Mammary epithelial cell (primary cell): ENCODE results near the gene THRAP3.

Experiments used
- EZH2 ChIP-seq: IDR thresholded peaks from 2 replicates; pipeline ENCODE4 v1.6.1; 2012; ENCODE audit warnings: low read length, inconsistent platforms, borderline replicate concordance
- TF ChIP-seq, protein P1 (sequence below), 2 donors: IDR thresholded peaks in 1 of 2; conservative IDR thresholded peaks in 1 of 2; 2 replicates each; pipeline ENCODE4 v1.5.1; 2011 to 2012; ENCODE audit warnings: inconsistent platforms in 2 of 2, low read length in 2 of 2, mild to moderate bottlenecking in 2 of 2, control low read depth in 1 of 2, low read depth in 1 of 2; ENCODE audit not compliant: insufficient read depth in 1 of 2; ENCODE audit errors: extremely low read depth in 1 of 2

DNA sequence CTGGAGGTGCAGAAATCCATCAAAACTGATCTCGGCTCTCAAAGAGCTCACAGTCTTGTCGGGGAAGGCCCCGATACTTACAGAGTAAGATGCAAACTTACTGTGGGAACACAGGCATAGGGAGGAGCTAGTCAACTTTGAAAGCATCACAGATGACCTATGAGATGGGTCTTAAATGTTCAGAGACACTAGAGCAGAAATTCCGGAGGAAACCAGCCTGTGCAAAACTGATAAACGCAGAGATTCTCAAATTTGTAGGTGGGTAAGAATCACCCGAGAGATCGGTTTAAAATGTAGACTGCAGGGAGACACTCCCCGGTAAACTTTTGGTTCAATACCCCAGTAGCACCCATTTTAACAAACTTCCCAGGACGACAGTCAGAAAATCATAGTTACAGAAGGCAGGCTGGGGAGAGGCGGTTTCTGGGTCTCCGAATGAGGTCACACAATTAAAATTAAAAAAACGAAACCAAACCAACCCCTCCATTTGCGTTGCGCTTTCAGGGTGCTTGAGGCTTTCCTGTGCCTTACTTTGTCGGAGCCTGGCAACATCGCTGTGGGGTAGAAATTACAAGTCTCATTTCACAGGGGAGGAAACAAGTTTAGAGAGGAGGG, 755 bp upstream of the THRAP3 start:
- TF ChIP-seq, protein P1, sequence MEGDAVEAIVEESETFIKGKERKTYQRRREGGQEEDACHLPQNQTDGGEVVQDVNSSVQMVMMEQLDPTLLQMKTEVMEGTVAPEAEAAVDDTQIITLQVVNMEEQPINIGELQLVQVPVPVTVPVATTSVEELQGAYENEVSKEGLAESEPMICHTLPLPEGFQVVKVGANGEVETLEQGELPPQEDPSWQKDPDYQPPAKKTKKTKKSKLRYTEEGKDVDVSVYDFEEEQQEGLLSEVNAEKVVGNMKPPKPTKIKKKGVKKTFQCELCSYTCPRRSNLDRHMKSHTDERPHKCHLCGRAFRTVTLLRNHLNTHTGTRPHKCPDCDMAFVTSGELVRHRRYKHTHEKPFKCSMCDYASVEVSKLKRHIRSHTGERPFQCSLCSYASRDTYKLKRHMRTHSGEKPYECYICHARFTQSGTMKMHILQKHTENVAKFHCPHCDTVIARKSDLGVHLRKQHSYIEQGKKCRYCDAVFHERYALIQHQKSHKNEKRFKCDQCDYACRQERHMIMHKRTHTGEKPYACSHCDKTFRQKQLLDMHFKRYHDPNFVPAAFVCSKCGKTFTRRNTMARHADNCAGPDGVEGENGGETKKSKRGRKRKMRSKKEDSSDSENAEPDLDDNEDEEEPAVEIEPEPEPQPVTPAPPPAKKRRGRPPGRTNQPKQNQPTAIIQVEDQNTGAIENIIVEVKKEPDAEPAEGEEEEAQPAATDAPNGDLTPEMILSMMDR (conservative IDR thresholded peaks at IDR 0.05 in 1 of 2, IDR thresholded peaks at IDR 0.05 in 1 of 2; ENCODE audit: extremely low read depth in 1 of 2, insufficient read depth in 1 of 2, low read depth in 1 of 2, low read length in 2 of 2): no peak
- no peak for TF ChIP-seq EZH2
